Ascending aorta (tissue), 2 donors: Measurements from ENCODE around the gene MFSD12. TPM values are rescaled to one million over a fixed set of nuclear protein-coding genes. Genes with fewer than 3 reads are reported as not detected.

Source experiments
- DNase-seq, 2 donors: peaks; one replicate each; pipeline ENCODE4 v3.0.0-alpha.2; 2019; ENCODE audit warnings: low spot score in 2 of 2
- H3K27ac ChIP-seq, 2 donors: fragments of 200-600 bp; sonication (generic); one replicate each; pipeline ENCODE4 v1.5.1; 2016 to 2017; ENCODE audit warnings: mild to moderate bottlenecking in 1 of 2
- H3K27me3 ChIP-seq: fragments of 200-600 bp; sonication (generic); one replicate; pipeline ENCODE4 v1.5.1; 2017
- H3K36me3 ChIP-seq, 2 donors: fragments of 200-600 bp; sonication (generic); one replicate each; pipeline ENCODE4 v1.5.1; 2016
- H3K4me1 ChIP-seq, 2 donors: fragments of 200-600 bp; sonication (generic); one replicate each; pipeline ENCODE4 v1.5.1; 2016 to 2017; ENCODE audit warnings: mild to moderate bottlenecking in 1 of 2
- H3K4me3 ChIP-seq, 2 donors: fragments of 200-600 bp; sonication (generic); one replicate each; pipeline ENCODE4 v1.5.1; 2016 to 2017; ENCODE audit warnings: mild to moderate bottlenecking in 1 of 2
- H3K9me3 ChIP-seq, 2 donors: fragments of 200-600 bp; sonication (generic); one replicate each; pipeline ENCODE4 v1.5.1; 2016
- CTCF ChIP-seq, 3 experiments: fragments of 200-600 bp in 2 of 3; fragments of 450-650 bp in 1 of 3; sonication (generic) in 2 of 3; IDR thresholded peaks; one replicate each; pipeline ENCODE4 v1.5.1; 2016 to 2019; ENCODE audit warnings: antibody characterized with exemption in 3 of 3, mild to moderate bottlenecking in 1 of 3, moderate library complexity in 1 of 3
- intact Hi-C: fragments of 100-400 bp; cut with DNase I; formaldehyde crosslinking; loops from one replicate; pipeline ENCODE4 v1.15.1; 2023
- total RNA-seq: library from RNA; depleted of rRNA; stranded (reverse); fragments of >200 nt; gene quantifications from one replicate; pipeline ENCODE4 v1.1.0, GENCODE V29; 2016

MFSD12 gene
- total RNA-seq, 1 donor from 2014 or later: 133 TPM

DNA sequence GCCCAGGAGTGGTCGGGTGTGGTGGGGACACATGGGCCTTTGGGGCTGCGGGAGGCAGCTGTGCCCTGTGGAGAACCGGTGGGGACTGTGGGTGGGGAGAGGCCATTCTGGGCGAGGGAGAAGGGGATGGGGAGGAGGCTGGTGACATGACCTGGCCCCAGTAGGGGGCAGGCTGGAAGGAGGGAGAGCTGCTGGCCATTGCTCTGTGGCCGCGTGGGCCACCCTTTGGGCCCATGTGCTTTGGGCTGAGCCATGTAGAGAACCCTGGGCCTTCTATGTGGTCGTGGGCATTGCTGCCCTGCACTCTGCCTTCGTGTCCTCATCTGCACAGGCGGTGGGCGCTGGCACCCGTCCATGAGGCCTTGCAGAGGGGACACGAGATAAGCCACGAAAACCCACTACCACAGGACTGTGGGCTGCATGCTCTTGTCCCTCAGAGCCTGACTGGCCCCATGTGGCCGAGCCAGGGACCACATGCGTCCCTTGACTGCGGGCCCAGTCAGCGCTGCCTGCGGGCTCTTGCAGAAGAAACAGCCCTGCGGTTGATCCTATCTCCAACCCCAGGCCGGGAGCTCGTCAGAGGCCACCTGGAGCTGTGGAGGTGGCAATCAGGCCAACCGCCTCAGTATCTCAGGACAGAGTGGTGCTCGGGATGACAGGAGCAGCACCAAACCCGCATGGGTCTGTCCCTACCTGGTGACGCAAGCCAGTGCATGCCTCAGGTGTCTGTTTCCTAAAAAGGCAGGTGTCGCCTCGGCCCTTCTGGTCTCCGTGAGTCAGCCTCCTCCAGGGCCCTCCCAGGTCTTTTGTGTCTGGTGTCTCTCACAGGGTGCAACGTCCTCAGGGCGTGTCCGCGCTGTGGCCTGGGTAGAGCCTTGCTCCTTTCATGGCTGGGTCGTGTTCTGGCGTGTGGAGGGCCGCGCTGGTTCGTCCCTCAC lies 37.0 kb downstream of the MFSD12 start:
- intact Hi-C loops: no loop called here
- Histone ChIP-seq H3K4me1 (no peaks in the 10 kb centered on the region), H3K4me3 (no peak overlapping the region), H3K36me3 (peaks cover 20 to 42% of the 10 kb centered on the region in 2 donors), H3K27me3 (no peaks in the 10 kb centered on the region), H3K9me3 (no peaks in the 10 kb centered on the region), H3K27ac (no peak overlapping the region)
- no peak for TF ChIP-seq CTCF (IDR thresholded peaks at IDR 0.05)
- DNase-seq: peak in 1 of 2 donors; percentile 59

DNA sequence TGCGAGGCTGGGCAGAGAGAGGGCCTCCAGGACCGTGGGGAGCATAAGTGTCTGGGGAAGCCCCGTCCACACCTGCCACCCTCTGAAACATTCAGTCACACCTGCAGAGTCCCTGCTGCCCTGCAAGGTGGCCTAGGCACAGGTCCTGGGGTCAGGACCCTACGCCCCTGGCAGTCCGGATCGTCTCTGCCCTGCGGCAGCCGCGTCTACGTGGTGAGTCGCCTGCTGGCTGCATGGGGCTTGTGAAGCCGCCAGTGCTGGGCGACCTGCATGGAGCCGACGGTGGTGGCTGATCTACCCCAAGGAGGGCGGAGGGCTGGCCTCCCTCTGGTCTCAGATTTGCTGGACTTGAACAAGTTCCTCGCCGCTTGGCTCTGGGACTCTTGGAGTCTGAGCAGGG lies 38.3 kb downstream of the MFSD12 start:
- intact Hi-C loops: no loop called here
- H3K36me3 ChIP-seq: peaks cover 12 to 31% of the 10 kb centered on the region in 2 donors
- no peaks in the 10 kb centered on the region for H3K4me1 ChIP-seq
- H3K27me3 ChIP-seq: no peaks in the 10 kb centered on the region
- no peak for TF ChIP-seq CTCF (IDR thresholded peaks at IDR 0.05)
- H3K4me3 ChIP-seq: no peak overlapping the region
- no peak for DNase-seq
- H3K27ac ChIP-seq: no peak overlapping the region
- no peaks in the 10 kb centered on the region for H3K9me3 ChIP-seq

- no peak for TF ChIP-seq CTCF (IDR thresholded peaks at IDR 0.05)
- no peaks in the 10 kb centered on the region for H3K27me3 ChIP-seq
- intact Hi-C loops: no loop called here
- no peak overlapping the region for H3K27ac ChIP-seq
- H3K4me3 ChIP-seq: no peak overlapping the region
- DNase-seq: no peak
- no peaks in the 10 kb centered on the region for H3K4me1 ChIP-seq
- H3K36me3 ChIP-seq: peaks cover 9 to 27% of the 10 kb centered on the region in 2 donors
- H3K9me3 ChIP-seq: no peaks in the 10 kb centered on the region
These were observed 38.7 kb downstream of the MFSD12 start for GRCh38 chr19:3518659-3519058.

DNA sequence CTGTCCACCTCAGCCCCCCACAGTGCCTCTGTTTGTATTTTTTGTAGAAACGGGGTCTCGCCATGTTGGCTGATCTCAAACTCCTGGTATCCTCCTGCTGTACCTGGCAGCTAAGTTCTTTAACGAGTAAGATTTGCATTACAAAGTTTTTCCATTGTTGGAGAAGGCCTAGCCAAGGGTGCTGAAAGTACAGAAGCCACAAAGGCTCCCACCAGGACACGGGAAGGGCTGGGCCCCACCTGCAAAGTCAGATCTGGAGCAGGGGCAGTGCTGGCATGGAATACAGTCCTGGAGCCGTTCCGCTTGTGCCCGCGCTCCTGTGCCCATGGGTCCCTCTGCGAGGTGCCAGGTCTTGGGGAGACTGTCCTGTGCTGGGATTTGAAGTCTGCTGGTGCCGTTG lies 39.1 kb downstream of the MFSD12 start:
- Histone ChIP-seq H3K36me3 (peaks cover 5 to 23% of the 10 kb centered on the region in 2 donors), H3K4me3 (no peak overlapping the region), H3K27ac (no peak overlapping the region), H3K9me3 (no peaks in the 10 kb centered on the region), H3K4me1 (no peaks in the 10 kb centered on the region), H3K27me3 (no peaks in the 10 kb centered on the region)
- intact Hi-C loops: no loop called here
- TF ChIP-seq CTCF (IDR thresholded peaks at IDR 0.05): no peak
- no peak for DNase-seq

GRCh38 chr19:3517638-3518037 lies 39.7 kb downstream of the MFSD12 start:
- no peaks in the 10 kb centered on the region for H3K9me3 ChIP-seq
- H3K27me3 ChIP-seq: no peaks in the 10 kb centered on the region
- intact Hi-C loops: no loop called here
- H3K4me1 ChIP-seq: no peaks in the 10 kb centered on the region
- no peak overlapping the region for H3K4me3 ChIP-seq
- no peak for TF ChIP-seq CTCF (IDR thresholded peaks at IDR 0.05)
- no peak overlapping the region for H3K27ac ChIP-seq
- no peak for DNase-seq
- peaks cover 0 to 18% of the 10 kb centered on the region in 2 donors for H3K36me3 ChIP-seq
